GM12878 (cell line): ENCODE measurements around the gene MCM9. TPM values are rescaled to one million over a fixed set of nuclear protein-coding genes. Genes with fewer than 3 reads are reported as not detected.
A peak's percentile ranks its signal among the peaks of the same experiment; 100 is the strongest.

Experiments used
- CHD1 ChIP-seq: IDR thresholded peaks from 2 replicates; pipeline ENCODE4 v1.6.1; 2012; ENCODE audit warnings: low read depth, low read length, improper control_type of control experiment
- CREB1 ChIP-seq: IDR thresholded peaks from 2 replicates; pipeline ENCODE4 v1.6.1; 2012; ENCODE audit warnings: low read depth, mild to moderate bottlenecking, inconsistent platforms
- CREM ChIP-seq: IDR thresholded peaks from 2 replicates; pipeline ENCODE4 v1.6.1; 2014; ENCODE audit warnings: antibody characterized with exemption, low read depth
- E2F8 ChIP-seq: fragments of 450-650 bp; IDR thresholded peaks from 2 replicates; pipeline ENCODE4 v1.6.1; 2018; ENCODE audit warnings: mild to moderate bottlenecking, low read depth, moderate library complexity; ENCODE audit not compliant: partially characterized antibody
- EGR1 ChIP-seq, 2 experiments: IDR thresholded peaks; 1 replicate in 1 of 2; 2 replicates in 1 of 2; pipeline ENCODE4 v1.6.1; 2011 to 2012; ENCODE audit warnings: low read depth in 2 of 2, low read length in 2 of 2, borderline replicate concordance in 1 of 2, mild to moderate bottlenecking in 1 of 2, moderate library complexity in 1 of 2
- EP300 ChIP-seq, 2 experiments: fragments of 150-350 bp in 1 of 2; IDR thresholded peaks; 2 replicates each; pipeline ENCODE4 v1.6.1; 2011 to 2012; ENCODE audit warnings: low read depth in 2 of 2, low read length in 2 of 2, borderline replicate concordance in 1 of 2, improper control_type of control experiment in 1 of 2, inconsistent platforms in 1 of 2; ENCODE audit not compliant: control insufficient read depth in 1 of 2
- ESRRA ChIP-seq: IDR thresholded peaks from 2 replicates; pipeline ENCODE4 v1.6.1; 2012; ENCODE audit warnings: mild to moderate bottlenecking, low read length, improper control_type of control experiment
- FOS ChIP-seq: IDR thresholded peaks from 3 replicates; pipeline ENCODE4 v1.6.1; 2011; ENCODE audit warnings: borderline replicate concordance; ENCODE audit not compliant: insufficient read length; ENCODE audit errors: extremely low read depth
- KDM1A ChIP-seq: fragments of 200-600 bp; sonication (generic); IDR thresholded peaks from 2 replicates; pipeline ENCODE4 v1.6.1; 2016; ENCODE audit warnings: borderline replicate concordance
- MXI1 ChIP-seq: fragments of 150-350 bp; IDR thresholded peaks from 2 replicates; pipeline ENCODE4 v1.6.1; 2011; ENCODE audit warnings: low read depth, mild to moderate bottlenecking, inconsistent platforms, low read length, improper control_type of control experiment
- NRF1 ChIP-seq: conservative IDR thresholded peaks from 2 replicates; pipeline ENCODE4 v1.6.1; 2011; ENCODE audit warnings: mild to moderate bottlenecking, low read depth, low read length, improper control_type of control experiment
- SIX5 ChIP-seq: IDR thresholded peaks from 2 replicates; pipeline ENCODE4 v1.6.1; 2011; ENCODE audit warnings: mild to moderate bottlenecking, low read depth, low read length, moderate library complexity; ENCODE audit not compliant: severe bottlenecking
- SMAD5 ChIP-seq: IDR thresholded peaks from 2 replicates; pipeline ENCODE4 v1.6.1; 2016; ENCODE audit warnings: antibody characterized with exemption, low read depth
- TARDBP ChIP-seq: IDR thresholded peaks from 2 replicates; pipeline ENCODE4 v1.6.1; 2016; ENCODE audit warnings: borderline replicate concordance
- TCF3 ChIP-seq: IDR thresholded peaks from 2 replicates; pipeline ENCODE4 v1.6.1; 2012; ENCODE audit warnings: low read depth, mild to moderate bottlenecking, low read length, borderline replicate concordance; ENCODE audit not compliant: insufficient read depth
- USF2 ChIP-seq: IDR thresholded peaks from 2 replicates; pipeline ENCODE4 v1.6.1; 2011; ENCODE audit warnings: low read depth, low read length, improper control_type of control experiment, borderline replicate concordance
- YBX1 ChIP-seq: fragments of 450-650 bp; IDR thresholded peaks from 2 replicates; pipeline ENCODE4 v1.6.1; 2016; ENCODE audit warnings: antibody characterized with exemption
- YY1 ChIP-seq: IDR thresholded peaks from 2 replicates; pipeline ENCODE4 v1.6.1; 2011; ENCODE audit warnings: low read depth, mild to moderate bottlenecking, low read length
- ZSCAN29 ChIP-seq: fragments of 450-650 bp; IDR thresholded peaks from 2 replicates; pipeline ENCODE4 v1.6.1; 2017; ENCODE audit warnings: mild to moderate bottlenecking, moderate library complexity
- polyA plus RNA-seq, 11 experiments: library from polyadenylated mRNA; depleted of rRNA in 4 of 11; unstranded in 6 of 11; stranded (reverse) in 5 of 11; fragments of >200 nt; fragmentation: Nextera tagmentation in 4 of 11; fragmentation: Illumina TruSeq in 1 of 11; extraction: Ambion mirVana in 4 of 11; extraction: Trizol in 1 of 11; gene quantifications; 1 replicate in 1 of 11; 2 replicates in 10 of 11; pipeline versions ENCODE4 v1.2.1 to v1.2.3, GENCODE V29; 2011 to 2016; ENCODE audit warnings: inconsistent platforms in 2 of 11, missing spikeins in 2 of 11, low read depth in 1 of 11
- total RNA-seq, 4 experiments: library from RNA; depleted of rRNA in 3 of 4; stranded (reverse); fragments of >200 nt in 3 of 4; fragmentation: Illumina TruSeq in 1 of 4; extraction: Trizol in 1 of 4; gene quantifications; 2 replicates each; pipeline versions ENCODE4 v1.2.1 to v1.2.3, GENCODE V29; 2013 to 2021
- TF ChIP-seq, protein P1 (sequence below): fragments of 450-650 bp; formaldehyde crosslinking; IDR thresholded peaks from 2 replicates; pipeline ENCODE4 v1.4.0; 2020; ENCODE audit warnings: mild to moderate bottlenecking, moderate library complexity
- TF ChIP-seq, protein P2 (sequence below): IDR thresholded peaks from 2 replicates; pipeline ENCODE4 v1.6.1; 2012; ENCODE audit warnings: low read length, inconsistent platforms

The MCM9 gene
- total and polyA plus RNA-seq, 10 of the 15 experiments (the other 5 are each of a cell fraction or from before 2014, with no cell fraction given), result 3.4 to 18.5 (median 9.7) TPM

GRCh38 chr6:118893807-118894424 lies 41.0 kb downstream of the MCM9 start, which contains the start of gene ASF1A (continued):
- TF ChIP-seq, protein P1, sequence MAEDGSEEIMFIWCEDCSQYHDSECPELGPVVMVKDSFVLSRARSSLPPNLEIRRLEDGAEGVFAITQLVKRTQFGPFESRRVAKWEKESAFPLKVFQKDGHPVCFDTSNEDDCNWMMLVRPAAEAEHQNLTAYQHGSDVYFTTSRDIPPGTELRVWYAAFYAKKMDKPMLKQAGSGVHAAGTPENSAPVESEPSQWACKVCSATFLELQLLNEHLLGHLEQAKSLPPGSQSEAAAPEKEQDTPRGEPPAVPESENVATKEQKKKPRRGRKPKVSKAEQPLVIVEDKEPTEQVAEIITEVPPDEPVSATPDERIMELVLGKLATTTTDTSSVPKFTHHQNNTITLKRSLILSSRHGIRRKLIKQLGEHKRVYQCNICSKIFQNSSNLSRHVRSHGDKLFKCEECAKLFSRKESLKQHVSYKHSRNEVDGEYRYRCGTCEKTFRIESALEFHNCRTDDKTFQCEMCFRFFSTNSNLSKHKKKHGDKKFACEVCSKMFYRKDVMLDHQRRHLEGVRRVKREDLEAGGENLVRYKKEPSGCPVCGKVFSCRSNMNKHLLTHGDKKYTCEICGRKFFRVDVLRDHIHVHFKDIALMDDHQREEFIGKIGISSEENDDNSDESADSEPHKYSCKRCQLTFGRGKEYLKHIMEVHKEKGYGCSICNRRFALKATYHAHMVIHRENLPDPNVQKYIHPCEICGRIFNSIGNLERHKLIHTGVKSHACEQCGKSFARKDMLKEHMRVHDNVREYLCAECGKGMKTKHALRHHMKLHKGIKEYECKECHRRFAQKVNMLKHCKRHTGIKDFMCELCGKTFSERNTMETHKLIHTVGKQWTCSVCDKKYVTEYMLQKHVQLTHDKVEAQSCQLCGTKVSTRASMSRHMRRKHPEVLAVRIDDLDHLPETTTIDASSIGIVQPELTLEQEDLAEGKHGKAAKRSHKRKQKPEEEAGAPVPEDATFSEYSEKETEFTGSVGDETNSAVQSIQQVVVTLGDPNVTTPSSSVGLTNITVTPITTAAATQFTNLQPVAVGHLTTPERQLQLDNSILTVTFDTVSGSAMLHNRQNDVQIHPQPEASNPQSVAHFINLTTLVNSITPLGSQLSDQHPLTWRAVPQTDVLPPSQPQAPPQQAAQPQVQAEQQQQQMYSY (CRISPR knock-in tag), result no peak
- TF ChIP-seq EGR1 (IDR thresholded peaks at IDR 0.05; ENCODE audit: borderline replicate concordance in 1 of 2, low read depth in 2 of 2, low read length in 2 of 2), result peak in 1 of 2 experiments; percentile 14; a peak in 1 of 3 replicates
- TF ChIP-seq, protein P2, sequence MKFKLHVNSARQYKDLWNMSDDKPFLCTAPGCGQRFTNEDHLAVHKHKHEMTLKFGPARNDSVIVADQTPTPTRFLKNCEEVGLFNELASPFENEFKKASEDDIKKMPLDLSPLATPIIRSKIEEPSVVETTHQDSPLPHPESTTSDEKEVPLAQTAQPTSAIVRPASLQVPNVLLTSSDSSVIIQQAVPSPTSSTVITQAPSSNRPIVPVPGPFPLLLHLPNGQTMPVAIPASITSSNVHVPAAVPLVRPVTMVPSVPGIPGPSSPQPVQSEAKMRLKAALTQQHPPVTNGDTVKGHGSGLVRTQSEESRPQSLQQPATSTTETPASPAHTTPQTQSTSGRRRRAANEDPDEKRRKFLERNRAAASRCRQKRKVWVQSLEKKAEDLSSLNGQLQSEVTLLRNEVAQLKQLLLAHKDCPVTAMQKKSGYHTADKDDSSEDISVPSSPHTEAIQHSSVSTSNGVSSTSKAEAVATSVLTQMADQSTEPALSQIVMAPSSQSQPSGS, result no peak
- no peak for TF ChIP-seq ZSCAN29
- no peak for TF ChIP-seq SMAD5
- no peak for TF ChIP-seq MXI1
- no peak for TF ChIP-seq SIX5
- no peak for TF ChIP-seq KDM1A
- no peak for TF ChIP-seq ESRRA
- TF ChIP-seq YBX1, result no peak
- TF ChIP-seq NRF1, result no peak
- peak; percentile 81; the same call in 1 of the 2 replicates for TF ChIP-seq CHD1
- TF ChIP-seq FOS, result no peak
- no peak for TF ChIP-seq E2F8
- no peak for TF ChIP-seq CREM
- TF ChIP-seq TCF3, result no peak
- TF ChIP-seq EP300 (IDR thresholded peaks at IDR 0.05; ENCODE audit: borderline replicate concordance in 1 of 2, control insufficient read depth in 1 of 2, low read depth in 2 of 2, low read length in 2 of 2), result no peak
- no peak for TF ChIP-seq USF2
- peak; percentile 80 for TF ChIP-seq YY1
- no peak for TF ChIP-seq TARDBP
- peak; percentile 61 for TF ChIP-seq CREB1
